ENCODE results near the gene DGKQ.

GRCh38 chr4:945274-946102, 27.9 kb downstream of the DGKQ start:
- TF ChIP-seq CTCF (IDR thresholded peaks at IDR 0.05) (no peak), POLR2A (IDR thresholded peaks at IDR 0.05) (no peak)
